Testis (tissue), 2 donors: ENCODE measurements around the gene MEGF11.

Experiments used
- CTCF ChIP-seq, 3 experiments: fragments of 450-650 bp in 2 of 3; fragments of 200-600 bp in 1 of 3; sonication (generic) in 1 of 3; IDR thresholded peaks; one replicate each; pipeline ENCODE4 v1.5.1; 2016 to 2019; ENCODE audit warnings: antibody characterized with exemption in 3 of 3, mild to moderate bottlenecking in 2 of 3, moderate library complexity in 1 of 3
- POLR2A ChIP-seq: fragments of 450-650 bp; IDR thresholded peaks from one replicate; pipeline ENCODE4 v1.6.1; 2017; ENCODE audit warnings: antibody characterized with exemption, mild to moderate bottlenecking, moderate library complexity

DNA sequence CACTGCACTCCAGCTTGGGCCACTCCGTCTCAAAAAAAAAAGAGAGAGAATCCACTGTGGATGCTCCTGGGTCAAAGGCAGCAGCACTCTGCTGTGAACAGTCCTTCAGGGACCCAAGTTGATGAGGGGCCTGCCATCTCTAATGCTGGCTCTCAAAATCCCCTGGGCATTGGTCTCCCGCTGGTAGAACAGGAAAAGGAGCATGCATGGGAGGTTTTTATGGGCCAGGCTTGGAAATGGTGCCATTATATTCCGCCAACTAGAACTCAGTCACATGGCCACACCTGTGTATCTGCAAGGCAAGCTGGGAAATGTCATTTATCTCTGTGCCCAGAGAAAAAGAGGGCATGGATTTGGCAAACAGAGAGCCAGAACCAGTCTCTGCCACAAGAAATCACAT lies 36.5 kb upstream of the MEGF11 start:
- no peak for TF ChIP-seq CTCF (IDR thresholded peaks at IDR 0.05)
- TF ChIP-seq POLR2A, result no peak
